Stimulated activated naive CD4-positive, alpha-beta T cell treated with Interleukin-2 at 50 U/mL for 16 hours (primary cell): Measurements from ENCODE around the gene ATP6V1F.

ENCODE experiments used
- DNase-seq: peaks from one replicate; lab custom pipeline; 2025; lab: John Stamatoyannopoulos, UW

The ATP6V1F gene

DNA sequence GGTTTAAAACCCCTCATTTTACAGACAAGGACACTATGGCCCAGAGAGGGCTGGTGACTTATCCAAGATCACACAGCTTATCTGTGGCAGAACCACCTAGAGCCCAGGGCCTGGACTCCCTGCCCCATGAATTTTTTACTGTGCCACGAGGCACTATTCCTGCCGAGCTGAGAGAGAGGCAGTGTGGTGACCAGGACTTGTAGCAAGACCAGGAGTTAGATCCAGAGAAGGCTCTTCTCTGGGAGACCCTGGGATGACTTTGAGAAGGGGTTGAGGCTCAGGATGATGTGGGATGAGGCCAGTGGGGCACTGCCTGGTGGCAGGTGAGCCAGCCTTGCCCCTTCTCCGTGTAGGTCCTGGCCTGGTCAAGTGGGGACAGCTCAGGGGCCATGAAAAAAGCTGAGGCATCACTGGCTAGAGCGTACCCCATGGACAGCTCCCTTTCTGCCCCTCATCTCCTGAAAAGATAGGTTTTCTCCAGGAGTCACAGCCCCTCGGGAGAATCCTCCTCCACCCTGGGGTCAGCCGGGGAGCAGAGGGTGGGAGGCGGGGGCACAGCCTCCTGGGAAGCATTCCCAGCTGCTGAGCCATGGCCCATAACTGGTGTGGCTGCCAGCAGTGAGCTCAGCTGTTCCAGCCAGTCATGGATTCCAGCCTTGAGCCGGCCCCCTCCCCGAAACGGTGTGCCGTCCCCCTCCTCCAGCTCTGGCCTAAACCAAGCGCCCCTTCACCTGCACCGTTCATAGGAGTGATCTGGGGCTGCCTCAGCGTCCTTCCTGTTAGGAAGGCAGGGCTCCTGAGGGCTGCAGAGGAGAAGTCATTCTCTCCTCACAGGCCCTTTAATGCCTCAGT lies 26.6 kb upstream of the ATP6V1F start:
- no peak for DNase-seq

- DNase-seq, result no peak
Observed at GRCh38 chr7:128836729-128837348, 25.8 kb upstream of the ATP6V1F start.

GRCh38 chr7:128837521-128837921 lies 25.1 kb upstream of the ATP6V1F start:
- no peak for DNase-seq

DNA sequence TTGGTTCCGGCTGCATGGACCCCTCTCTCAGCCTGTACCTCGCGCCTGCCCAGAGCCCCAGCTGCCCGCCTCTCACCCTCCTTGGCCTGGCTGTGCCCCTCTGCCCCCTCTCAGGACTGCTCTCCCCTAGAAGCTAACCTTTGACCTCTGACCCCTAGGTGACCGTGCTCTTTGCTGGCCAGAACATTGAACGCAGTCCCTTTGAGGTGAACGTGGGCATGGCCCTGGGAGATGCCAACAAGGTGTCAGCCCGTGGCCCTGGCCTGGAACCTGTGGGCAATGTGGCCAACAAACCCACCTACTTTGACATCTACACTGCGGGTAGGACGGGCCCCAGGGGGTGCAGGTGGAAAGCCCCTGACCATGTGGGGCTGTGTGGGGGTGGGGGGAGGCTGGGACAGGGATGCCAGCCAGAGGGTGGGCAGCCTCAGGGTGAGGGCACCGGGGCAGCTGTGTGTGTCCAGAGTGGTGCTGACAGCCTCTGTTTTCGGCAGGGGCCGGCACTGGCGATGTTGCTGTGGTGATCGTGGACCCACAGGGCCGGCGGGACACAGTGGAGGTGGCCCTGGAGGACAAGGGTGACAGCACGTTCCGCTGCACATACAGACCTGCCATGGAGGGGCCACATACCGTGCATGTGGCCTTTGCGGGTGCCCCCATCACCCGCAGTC lies 24.4 kb upstream of the ATP6V1F start:
- DNase-seq, result no peak

DNA sequence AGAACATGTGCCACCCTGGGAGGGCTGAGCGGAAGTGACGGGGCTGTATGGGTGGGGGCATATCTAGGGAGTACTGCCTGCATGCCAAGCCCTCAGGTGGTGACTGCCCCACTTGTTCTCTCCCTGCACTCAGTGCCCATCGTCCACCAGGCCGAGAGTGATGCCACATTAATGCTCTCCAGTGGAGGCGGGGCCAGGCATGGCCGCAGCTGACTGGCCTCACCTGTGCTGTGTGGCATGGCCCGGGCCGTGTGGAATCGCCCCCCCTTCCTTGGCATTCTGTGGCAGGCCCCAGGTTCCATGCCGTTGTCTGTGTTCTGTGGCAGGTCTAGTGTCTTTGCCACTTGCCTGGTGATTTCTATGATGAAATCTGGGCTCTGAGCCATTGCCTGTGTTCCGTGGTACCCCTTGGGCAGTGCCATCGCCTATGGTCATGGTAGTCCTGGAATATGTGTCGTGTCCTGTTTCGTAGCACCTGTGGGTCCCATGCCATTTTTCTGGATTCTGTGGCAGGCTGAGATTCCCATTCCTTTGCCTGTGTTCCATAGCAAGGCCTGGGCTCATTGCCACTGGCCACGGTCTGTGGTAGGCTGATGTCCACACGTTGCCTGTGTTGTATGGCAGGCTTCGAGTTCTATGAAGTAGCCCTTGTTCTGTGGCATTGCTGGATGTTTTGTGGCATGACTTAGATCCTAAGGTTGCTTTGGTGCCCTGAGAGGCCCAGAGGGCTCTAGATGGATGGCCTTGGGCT lies 23.5 kb upstream of the ATP6V1F start:
- DNase-seq, result no peak

DNA sequence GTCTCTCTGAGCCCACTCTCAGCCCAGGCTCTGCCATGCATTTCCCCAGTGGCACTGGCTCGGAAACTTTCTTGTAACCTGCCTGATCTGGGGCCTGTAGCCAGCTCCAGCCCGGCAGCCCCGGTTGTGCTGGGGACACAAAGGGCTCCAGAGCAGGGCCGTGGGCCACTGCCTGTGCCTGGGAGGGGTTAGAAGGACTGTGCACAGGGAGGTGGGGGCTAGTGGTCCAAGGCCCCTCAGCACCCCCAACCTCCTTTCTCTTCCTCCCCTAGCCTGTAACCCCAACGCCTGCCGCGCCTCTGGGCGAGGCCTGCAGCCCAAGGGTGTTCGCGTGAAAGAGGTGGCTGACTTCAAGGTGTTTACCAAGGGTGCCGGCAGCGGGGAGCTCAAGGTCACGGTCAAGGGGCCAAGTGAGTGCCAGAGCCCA lies 22.9 kb upstream of the ATP6V1F start:
- no peak for DNase-seq

GRCh38 chr7:128840326-128841170 lies 22.1 kb upstream of the ATP6V1F start:
- DNase-seq, result no peak

GRCh38 chr7:128841171-128841690 lies 21.4 kb upstream of the ATP6V1F start:
- DNase-seq, result no peak

DNA sequence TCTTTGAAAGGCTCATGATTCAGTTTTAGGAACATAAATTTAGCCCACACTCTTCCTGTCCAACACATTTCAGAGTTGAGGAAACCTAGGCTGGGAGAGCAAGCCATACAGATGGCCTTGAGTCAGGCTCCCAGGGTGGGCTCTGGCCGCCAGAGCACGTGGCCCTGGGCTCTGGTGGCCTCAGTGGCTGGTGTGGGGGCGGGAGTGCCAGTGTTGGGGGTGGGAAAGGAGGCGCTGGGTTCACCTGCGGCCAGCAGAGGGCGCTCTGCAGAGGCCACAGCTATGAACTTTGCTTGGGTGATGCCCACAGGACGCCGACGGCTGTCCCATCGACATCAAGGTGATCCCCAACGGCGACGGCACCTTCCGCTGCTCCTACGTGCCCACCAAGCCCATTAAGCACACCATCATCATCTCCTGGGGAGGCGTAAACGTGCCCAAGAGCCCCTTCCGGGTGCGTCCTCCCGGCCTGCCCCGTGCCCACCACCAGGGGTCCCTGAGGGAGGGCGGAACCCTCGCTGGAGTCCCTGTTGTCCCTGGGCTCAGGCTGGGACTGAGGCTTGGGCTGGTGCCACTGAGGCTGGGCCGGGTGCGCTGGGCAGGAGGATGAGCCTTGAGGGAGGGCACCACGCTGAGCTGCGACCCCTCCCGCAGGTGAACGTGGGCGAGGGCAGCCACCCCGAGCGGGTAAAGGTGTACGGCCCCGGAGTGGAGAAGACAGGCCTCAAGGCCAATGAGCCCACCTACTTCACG lies 20.6 kb upstream of the ATP6V1F start:
- DNase-seq, result peak; percentile 42

- no peak for DNase-seq
Observed at GRCh38 chr7:128842674-128843641, 19.7 kb upstream of the ATP6V1F start.

DNA sequence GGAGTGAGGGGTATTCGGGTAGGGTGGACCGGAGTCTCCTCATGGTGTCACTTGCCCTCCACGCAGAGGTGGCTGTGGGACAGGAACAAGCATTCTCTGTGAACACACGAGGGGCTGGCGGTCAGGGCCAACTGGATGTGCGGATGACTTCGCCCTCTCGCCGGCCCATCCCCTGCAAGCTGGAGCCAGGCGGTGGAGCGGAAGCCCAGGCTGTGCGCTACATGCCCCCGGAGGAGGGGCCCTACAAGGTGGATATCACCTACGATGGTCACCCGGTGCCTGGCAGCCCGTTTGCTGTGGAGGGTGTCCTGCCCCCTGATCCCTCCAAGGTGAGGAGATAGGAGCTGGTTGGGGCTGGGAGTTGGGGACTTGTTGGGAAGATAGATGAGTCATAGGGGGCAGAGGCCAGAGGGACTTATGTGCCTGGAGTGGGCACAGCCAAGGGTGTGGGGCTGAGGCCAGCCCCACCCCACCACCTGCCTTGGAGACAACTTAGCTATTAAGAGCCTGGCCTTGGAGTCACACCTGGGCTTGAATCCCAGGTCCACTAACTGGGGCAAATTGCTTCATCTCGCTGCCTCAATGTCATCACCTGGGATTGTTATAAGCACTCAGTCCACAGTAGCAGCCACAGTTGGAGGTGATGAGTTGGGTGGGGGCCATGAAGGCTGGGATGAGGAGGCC lies 18.6 kb upstream of the ATP6V1F start:
- no peak for DNase-seq

DNA sequence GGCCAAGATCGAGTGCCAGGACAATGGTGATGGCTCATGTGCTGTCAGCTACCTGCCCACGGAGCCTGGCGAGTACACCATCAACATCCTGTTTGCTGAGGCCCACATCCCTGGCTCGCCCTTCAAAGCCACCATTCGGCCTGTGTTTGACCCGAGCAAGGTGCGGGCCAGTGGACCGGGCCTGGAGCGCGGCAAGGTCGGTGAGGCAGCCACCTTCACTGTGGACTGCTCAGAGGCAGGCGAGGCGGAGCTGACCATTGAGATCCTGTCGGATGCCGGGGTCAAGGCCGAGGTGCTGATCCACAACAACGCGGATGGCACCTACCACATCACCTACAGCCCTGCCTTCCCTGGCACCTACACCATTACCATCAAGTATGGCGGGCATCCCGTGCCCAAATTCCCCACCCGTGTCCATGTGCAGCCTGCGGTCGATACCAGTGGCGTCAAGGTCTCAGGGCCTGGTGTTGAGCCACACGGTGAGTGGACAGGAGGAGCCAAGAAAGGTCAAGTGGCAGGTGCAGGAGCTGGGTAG lies 17.8 kb upstream of the ATP6V1F start:
- DNase-seq, result no peak

DNA sequence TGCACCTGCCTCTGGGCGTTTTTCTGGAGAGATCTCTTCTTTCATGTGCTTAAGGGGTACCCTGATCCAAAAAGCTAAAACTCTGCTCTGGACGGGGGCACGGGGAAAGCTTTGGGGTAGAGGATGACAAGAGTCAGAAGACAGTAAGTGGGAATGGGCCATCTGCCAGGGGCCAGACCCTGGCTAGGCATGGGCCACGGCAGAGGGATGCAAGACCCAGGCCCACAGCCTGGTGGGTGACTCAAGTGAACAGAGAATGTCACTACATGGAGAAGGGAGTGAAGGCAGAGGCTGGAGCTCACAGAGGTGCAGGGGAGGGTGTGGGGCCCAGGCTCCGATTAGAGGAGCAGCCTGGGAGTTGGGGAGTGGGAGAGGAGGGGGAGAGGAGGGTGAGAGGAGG lies 17.2 kb upstream of the ATP6V1F start:
- no peak for DNase-seq

DNA sequence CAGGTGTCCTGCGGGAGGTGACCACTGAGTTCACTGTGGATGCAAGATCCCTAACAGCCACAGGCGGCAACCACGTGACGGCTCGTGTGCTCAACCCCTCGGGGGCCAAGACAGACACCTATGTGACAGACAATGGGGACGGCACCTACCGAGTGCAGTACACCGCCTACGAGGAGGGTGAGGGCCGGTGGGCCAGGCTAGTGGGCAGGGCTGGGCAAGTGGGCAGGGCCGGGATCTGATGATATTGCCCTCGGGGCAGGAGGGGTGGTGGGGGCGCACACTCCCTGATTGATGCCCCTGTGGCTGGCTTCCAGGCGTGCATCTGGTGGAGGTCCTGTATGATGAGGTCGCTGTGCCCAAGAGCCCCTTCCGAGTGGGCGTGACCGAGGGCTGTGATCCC lies 16.7 kb upstream of the ATP6V1F start:
- DNase-seq, result no peak

DNA sequence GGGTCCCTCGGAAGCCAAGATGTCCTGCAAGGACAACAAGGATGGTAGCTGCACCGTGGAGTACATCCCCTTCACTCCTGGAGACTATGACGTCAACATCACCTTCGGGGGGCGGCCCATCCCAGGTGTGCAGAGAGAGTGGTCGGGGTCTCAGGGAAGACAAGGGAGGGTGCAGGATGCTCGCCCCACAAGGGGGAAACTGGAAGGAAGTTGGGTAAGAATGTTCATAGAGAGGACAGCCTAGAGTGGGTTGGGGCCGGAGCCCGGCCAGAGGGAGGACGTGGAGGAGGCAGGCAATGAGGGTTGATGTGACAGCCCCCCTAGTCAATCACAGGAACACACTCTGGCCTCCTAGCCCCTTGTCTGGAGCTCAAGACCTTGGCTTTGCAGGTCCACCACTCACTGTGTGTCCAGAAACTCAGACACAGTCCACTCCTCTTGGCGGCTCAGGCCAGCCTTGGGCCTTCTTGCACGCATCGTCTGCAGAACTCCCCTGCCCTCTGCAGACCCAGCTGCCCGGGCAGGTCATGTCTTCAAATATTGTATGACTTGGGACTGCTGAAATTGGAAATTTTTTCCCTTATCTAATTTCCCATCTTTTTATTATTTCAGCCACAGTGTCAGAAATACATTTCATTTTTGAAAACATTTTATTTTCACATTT lies 15.7 kb upstream of the ATP6V1F start:
- DNase-seq, result no peak

GRCh38 chr7:128847721-128848211 lies 14.9 kb upstream of the ATP6V1F start:
- no peak for DNase-seq

- DNase-seq, result no peak
Observed at GRCh38 chr7:128848289-128849155, 14.1 kb upstream of the ATP6V1F start.
